ENCODE results near the gene RAB7A.

- TF ChIP-seq CTCF (optimal IDR thresholded peaks at IDR 0.05 in 1 of 3, IDR thresholded peaks at IDR 0.05 in 1 of 3, conservative IDR thresholded peaks at IDR 0.05 in 1 of 3; ENCODE audit: extremely low read depth in 1 of 3, insufficient read depth in 2 of 3, low read length in 3 of 3): no peak
- TF ChIP-seq EZH2 (IDR thresholded peaks at IDR 0.05; ENCODE audit: low read length): no peak
These were observed 4.5 kb downstream of the RAB7A start for GRCh38 chr3:128730471-128730870.
